CD1c-positive myeloid dendritic cell (primary cell): ENCODE results near the gene PCBP3.
A peak's percentile ranks its signal among the peaks of the same experiment; 100 is the strongest.

Source experiments
- DNase-seq: peaks from one replicate; pipeline ENCODE4 v3.0.0-alpha.2; 2016; ENCODE audit errors: extremely low spot score

PCBP3 gene

DNA sequence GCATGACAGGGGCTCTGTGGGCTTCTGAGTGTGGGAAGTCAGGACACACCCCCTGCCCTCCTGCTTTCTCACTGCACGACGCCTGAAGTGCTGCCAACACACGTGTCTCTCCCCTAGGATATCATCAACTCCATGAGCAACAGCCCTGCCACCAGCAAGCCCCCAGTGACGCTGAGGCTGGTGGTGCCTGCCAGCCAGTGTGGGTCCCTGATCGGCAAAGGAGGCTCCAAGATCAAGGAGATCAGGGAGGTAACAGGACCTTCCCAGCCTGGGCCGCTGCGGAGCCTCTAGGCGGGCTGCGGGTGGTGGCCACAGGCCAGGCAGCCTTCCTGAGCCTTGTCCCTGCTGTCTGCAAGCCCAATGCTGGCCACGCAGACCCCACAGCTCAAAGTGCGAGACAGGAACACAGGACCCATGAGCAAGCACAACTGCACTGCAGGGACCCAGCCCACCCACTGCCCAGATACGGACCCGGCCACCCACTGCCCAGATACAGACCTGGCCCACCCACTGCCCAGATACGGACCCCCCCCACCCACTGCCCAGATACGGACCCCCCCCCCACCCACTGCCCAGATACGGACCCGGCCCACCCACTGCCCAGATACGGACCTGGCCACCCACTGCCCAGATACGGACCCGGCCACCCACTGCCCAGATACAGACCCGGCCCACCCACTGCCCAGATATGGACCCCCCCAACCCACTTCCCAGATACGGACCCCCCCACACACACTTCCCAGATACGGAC is 265.9 kb downstream of the PCBP3 start:
- no peak for DNase-seq

DNA sequence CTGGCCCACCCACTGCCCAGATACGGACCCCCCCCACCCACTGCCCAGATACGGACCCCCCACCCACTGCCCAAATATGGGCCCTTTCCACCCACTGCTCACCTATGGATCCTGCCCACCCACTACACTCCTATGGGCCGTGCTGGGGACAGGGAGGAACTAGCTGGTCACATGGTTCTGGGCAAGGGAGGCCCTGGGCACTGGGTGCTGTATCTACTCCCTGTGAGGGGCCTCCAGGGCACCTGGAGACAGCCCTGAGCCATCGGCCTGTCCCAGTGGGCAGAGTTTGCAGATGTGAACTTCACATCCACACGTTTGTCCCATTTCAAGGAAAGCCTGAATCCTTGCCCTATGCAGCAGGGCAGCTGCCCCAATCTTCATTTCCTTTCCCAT is 266.6 kb downstream of the PCBP3 start:
- DNase-seq = no peak

DNA sequence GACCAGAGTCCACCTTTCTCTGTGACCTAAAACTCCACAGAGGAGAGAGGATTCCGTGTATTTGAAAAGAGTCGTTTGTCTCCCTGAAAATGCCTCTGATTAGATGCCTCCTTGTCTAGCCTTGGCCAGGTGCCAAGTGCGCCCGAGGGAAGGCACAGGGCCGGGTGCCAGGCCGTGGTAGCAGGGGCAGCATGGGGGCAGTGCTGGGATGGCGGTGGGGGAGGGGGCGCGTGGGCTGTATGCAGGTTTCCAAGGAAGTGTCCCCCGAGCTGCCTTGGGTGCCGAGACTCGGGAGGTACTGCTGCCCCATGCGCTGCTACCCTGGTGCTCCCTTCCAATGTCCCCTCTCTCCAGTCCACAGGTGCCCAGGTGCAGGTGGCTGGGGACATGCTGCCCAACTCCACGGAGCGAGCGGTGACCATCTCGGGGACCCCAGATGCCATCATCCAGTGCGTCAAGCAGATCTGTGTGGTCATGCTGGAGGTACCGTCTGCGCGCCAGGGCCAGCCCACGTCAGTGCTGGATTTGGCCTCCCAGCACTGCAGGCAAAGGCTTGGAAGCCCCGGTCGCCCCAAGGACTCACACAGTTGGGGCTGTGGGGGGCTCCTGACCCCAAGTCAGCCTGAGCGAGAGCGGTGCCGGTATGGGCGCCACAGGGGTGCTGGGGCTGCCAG is 267.2 kb downstream of the PCBP3 start:
- no peak for DNase-seq

DNA sequence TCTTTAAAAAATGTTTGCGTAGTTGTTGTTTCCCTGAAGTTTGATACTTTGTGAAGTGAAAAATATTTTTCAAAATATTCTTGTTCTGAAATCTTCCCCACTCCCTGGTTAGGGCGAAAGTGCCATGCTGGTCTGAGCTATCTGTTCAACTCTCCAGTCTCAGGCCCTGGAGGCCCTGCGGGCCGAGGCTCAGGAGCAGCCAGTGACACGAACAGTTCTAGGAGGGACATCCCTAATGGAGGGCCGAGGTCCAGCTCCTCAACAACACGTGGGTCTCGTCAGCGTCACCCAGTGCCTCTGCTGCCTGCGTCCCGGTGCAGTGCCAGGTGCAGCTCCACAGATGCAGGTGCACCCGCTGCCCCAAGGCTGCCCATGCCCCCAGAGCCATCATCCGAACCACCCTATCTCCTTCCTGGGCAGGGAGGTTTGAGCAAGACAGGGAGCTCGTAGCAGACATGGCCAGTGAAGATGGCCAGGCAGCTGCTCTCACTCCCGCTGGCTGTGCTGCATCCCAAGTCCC is 268.3 kb downstream of the PCBP3 start:
- no peak for DNase-seq

DNA sequence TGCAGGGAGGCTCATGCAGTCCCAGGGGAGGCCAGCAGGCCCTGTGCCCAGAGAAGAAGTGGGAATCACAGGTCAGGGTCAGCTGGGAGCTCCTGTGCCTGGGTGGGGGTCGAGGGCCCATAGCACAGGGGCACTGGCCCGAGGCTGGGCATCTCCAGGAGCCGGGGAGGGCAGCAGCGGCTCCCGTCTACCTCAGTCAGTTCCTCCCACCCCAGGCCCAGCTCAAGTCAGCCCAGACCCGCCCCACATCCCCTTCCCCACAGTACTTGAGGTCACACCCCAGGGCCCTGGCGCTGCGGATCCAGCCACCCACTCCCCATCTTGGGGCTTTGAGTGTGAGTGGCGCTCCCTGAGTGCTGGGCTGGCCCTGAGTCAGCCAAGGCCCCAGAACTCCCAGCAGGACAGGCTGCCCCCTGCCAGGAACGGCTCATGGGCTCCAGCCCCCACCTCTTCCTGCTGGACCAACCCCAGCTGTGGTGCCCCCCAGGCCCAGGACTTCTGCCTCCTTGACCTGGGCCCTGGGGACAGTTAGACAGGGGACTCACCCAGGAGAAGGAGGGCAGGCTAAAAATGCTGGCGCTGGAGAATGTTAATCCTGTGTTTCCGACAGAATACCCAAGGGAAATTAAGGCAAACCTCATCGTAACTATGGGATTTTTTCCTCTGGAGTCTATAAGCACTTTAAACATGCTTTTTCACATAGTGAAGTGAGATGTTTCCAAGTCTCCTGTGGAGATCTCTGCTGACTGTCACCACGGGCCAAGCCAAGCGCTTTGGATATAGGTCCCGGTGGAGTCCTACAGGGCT is 269.3 kb downstream of the PCBP3 start:
- DNase-seq = no peak

DNA sequence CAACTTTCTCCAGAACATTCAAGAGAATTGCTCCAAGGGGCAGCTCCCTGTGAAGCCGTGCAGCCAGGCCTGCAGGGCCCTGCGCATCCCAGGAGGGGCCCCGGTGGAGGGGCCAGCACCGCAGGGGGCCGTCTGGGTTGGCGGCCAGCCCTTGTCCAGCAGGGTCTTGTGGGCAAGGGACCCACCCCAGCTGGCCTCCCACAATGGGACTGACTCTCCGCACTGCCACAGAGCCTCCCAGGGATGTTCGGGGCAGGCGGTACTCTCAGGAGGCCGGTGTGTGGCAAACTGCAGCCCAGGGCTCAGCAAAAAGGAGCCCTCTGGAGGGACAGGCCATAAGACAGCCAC is 269.9 kb downstream of the PCBP3 start:
- DNase-seq = no peak

DNA sequence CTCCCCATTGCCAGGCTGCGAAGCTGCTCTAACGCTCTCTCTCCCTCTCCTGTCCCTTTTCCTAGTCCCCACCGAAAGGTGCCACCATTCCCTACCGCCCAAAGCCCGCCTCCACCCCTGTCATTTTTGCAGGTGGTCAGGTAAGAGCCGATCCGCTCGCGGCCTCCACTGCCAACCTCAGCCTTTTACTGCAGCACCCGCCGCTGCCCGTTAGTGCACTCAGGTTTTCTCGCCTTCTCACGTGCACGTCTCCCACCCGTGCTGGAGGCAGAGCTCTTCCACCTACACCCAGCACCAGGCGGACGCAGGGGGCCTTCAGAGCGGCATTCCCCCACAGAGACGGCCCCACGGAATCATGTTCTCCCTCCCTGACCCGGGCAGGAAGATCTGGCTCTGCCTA is 270.4 kb downstream of the PCBP3 start:
- DNase-seq = no peak

DNA sequence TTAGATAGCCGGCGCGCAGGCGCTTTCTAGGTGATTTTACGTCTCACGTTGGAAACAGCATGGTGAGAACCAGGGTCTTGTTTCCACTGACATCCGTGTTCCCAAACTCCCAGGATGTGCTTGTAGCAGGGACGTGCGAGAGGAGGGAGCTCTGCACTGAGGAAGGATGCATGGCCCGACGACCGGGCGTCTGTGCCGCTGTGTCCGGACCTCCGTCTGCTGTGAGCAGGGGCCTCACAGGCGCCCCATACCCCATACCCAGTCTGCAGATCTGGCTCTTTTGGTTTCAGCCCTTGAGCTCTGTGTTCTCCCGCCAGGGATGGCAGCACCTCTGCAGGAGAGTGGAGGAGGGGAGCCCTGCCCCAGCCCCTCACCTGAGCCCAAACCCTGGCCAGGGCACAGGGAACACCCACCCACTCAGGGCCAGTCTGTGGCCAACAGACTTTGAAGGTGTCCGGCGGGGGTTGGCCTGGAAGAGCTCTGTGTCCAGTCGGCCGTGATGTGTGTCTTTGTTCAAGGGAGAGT is 270.9 kb downstream of the PCBP3 start:
- no peak for DNase-seq

DNA sequence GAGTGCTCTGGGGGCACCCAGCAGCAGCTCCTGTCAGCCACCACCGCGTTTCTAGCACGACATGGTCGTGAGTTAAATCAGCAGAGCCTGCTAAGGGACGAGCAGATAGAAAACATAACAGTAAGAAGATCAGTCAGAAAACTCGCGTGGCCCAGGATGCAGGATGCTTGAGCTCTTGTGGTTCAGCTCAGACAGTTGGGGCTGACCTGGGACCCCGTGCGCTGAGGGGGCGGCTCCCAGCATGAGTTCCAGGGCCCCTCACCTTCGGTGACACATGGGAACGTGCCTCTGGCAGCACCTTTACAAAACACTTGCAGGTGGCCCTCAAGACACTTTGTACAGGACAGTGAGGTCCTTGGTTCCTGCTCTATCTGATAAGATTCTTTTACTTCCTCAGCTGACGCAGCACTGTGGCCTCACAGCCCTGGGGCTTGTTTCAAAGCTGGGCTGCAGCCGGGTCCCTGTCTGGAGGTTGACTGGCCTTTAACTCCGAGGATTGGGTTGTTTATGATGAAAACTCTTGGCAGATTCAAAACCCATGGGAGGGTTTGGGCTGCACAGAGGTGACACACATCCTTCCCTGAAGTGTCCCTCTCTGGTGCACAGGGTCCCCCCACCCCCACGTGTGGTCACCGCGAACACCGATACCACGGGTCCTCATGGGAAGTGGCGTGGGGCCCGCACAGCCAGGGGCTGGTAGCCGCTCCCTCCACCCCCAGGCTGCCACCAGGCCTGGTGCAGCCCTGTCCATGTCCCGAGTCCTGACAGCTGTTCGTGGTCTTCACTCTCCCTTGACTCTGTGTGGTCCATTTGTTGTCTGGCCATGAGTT is 272.7 kb downstream of the PCBP3 start:
- DNase-seq = no peak

DNA sequence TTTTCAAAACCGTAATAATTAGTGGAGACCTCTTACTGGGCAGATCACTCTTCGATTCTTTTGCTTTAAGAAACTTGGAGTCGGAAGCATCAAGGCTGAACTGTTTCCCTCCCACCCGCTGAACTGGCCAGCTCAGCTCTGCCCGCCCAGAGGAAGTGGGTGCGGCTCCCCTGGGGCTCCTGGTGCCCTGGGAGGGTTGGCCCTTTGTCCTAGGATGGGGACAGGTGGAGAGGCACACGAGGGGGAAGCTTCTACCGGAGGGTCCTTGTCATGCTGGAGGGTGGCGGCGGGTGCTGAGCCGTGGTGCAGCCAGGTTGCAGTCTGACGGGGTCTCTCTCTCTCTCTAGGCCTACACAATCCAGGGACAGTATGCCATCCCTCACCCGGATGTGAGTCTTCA is 273.7 kb downstream of the PCBP3 start:
- no peak for DNase-seq

DNA sequence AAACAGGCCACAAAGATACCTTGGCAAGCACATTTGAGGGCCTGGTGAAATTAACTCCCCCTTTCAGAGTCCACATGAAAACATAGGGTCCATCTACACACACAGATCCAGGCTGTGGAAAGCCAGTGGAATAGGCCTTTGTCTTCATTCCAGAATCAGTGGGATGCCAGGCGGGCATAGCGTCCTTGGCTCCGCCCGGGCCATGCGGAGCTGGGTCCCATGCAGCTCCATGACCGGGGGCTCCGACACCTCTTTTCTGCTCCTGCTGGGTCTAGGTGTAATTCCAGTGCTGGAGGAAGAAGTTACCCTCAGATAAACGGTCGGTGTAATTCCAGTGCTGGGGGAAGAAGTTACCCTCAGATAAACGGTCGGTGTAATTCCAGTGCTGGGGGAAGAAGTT is 274.5 kb downstream of the PCBP3 start:
- DNase-seq = no peak

DNA sequence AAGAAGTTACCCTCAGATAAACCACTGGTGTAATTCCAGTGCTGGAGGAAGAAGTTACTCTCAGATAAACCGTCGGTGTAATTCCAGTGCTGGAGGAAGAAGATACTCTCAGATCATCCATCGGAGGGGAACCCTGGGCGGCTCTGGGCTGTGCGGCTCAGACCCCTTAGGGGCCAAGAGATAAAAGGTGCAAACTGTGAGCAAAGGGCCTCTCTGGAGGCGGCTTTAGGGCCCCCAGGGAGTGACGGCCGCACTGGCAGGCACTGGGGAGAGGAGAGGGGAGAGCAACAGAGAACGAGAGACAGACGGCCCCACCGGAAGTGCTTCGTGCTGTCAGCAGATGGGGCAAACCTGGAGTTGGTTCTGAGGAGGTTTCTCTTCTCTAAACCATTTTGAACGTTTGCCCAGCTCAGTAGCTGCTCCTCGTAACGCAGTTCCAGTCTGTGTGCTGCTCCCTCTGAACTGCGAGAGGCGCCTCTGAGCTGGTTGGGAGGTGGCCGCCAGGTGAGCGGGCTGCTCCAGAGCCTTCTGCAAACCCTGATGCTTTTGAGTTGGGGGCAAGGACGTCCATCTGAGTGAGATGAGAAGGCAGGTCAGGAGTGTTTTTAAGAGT is 275.4 kb downstream of the PCBP3 start:
- DNase-seq = no peak

DNA sequence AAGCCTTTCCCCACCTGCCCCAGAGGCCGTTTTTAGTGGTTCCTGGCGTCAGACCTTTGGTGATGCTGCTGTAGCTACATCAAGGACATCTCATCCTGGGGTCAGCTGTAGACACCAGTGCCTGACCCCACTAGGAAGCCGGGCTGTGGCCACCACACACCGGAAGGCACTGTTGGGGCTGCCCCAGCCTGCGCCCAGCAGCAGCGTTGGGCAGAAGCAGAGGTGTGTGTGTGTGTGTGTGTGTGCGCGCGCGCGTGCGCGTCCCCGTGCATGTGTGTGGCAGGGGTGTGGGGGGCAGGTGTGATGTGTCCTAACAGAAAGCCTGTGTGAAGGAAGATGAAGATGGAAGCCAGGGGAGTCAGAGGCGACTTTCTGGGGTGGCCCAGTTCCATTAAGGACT is 276.1 kb downstream of the PCBP3 start:
- DNase-seq = no peak

DNA sequence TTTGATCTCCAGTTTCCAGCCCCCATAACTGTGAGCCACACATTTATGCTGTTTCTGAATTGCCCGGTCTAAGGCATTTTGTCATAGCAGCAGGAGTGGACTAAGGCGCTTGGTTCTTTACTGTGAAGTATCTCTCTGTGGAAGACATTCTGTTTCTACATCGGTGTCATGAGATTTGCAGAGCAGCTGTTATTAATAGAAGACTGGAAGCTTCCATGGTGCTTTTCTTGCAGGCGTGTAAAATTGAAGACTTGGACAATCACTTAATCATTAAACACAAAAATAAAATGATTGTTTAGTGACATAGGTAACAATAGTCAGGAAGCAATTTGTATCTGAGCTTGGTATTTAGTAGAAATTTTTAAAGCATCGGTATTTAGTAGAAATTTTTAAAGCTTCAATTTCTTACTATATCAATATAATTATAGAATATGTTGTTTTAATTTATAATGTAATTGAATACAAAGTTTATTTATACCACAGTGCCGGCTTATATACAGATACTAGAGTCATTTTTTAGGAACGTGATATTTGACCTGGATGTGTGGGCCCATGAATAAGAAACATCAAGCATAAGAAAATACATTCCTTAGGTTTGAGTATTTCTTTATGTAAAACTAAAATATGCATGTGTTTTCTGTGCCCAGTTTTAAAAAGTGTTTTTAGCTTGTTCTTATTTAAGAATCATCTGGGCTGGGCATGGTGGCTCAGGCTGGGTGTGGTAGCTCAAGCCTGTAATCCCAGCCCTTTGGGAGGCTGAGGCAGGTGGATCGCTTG is 277.5 kb downstream of the PCBP3 start:
- DNase-seq = no peak

DNA sequence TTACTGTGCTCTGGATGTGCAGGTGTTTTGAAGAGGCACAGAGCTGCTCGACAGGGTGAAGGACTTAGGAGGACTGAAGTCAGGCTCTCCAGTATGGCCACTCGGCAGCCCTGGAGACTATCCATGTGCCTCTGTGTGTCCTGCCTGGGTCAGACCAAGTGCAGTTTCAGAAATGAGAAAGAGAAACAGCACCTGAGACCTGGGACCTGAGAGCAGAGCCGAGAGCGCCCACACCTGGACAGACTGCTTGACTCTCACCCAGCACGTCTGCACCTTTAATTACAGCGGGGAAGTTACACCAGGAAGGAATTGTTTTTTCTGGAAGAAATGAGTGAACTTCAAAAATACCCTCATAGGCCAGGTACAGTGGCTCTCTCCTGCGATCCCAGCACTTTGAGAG is 278.4 kb downstream of the PCBP3 start:
- no peak for DNase-seq

DNA sequence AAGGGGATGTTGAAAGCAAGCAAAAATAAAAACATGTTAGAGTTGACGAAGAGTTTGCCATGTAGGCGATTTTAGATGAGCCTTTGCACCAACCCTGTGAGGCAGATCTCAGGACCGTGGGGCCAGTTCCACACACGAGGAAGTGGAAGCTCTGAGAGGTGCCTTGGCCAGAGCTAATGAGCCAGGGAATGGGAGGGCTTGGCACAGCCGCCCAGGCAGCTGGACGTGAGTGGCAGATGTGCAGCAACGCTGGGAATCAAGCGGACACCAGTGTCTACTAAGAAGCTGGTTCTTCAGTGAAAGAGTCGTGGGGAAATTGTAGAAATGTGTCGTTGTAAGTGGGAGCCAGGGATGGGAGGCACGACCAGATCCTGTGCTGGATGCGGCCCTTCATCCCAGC is 279.1 kb downstream of the PCBP3 start:
- DNase-seq = no peak

DNA sequence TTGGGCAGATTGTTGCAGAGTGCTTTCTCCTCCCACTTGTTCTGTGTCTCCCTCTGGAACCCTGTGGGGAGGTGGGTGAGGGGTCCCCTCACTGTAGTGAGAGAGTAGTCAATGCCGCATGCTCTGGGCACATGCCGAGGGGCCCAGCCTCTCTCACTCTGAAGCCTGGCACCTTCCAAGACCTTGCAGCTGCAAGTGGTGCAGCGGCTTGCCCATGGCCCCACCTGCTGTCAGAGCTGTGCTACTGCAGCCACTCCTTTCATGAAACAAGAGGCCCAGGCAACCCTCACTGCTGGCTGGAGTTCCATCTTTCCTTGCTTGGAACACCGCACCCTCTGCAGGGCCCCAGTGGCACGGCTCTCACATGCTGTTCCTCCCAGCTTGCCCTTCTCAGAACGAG is 279.6 kb downstream of the PCBP3 start:
- DNase-seq = peak; percentile 38

DNA sequence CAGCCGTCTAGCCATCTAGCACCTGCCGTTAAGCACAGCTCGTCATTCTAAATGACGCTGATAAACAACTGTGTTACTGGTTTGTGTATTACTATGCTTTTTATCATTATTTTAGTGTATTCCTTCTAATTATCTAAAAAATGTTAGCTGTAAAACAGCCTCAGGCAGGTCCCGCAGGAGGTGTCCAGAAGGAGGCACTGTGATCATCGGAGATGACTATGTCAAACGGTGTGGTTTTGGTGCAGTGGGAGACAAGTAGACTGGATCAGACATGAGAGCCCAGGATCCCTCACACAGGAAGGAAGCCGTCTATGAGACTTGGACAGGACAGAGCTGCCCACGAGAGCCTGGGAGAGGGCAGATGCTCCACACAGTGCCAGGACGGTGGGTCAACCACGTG is 282.8 kb downstream of the PCBP3 start:
- no peak for DNase-seq

DNA sequence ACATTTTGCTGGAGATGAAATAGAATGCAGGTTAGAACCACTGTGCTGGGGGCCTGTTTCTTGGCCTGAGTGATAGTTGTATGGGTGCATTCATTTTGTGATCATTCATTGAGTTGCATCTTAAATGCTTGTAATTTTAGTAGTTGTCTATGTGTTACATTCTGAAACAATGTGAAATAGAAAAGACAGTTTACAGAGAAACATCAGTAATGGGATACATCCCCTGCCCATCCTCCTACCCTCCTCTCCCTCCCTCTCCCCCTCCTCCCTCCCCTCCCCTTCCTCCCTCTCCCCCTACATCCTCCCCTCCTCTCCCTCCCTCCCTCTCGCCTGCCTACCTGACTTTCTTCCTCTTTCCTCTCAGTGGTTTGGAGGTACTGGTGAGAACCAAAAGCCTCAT is 283.5 kb downstream of the PCBP3 start:
- DNase-seq = no peak
